ENCODE data around the gene CAMKK1.

CAMKK1 gene

DNA sequence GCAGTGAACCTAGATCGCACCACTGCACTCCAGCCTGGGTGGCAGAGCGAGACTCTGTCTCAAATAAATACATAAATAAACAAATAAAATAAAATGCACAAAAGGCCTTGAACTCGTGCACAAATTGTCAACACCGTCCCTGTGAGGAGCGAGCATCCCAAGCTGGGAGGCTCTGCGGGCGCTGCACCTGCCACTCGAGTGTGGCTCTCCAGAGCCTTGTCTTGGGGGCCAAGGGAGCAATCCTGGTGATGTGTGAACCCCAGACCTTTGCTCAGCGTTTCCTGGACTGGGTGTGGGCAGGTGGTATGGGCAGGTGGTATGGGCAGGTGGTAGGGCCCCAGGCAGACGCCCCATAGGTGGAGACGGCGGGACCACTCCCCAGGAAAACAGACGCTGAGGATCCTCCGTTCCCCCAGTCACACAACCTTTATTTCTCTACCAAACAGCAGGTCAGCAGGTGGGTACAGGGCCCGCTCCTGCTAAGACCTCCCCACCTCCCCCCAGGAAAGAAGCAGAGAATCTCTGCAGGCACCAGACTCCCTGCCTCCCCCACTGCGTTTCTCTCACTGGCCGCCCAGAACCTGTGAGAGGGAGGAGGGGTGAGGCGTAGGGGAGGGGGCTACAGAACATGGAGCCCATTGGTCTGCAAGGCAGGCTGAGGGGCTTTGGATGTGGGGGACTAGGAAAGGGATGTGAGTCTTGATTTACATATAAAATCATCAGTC, 30.8 kb upstream of the CAMKK1 start:
- FAIRE-seq: no peak
- TF ChIP-seq, protein P1, sequence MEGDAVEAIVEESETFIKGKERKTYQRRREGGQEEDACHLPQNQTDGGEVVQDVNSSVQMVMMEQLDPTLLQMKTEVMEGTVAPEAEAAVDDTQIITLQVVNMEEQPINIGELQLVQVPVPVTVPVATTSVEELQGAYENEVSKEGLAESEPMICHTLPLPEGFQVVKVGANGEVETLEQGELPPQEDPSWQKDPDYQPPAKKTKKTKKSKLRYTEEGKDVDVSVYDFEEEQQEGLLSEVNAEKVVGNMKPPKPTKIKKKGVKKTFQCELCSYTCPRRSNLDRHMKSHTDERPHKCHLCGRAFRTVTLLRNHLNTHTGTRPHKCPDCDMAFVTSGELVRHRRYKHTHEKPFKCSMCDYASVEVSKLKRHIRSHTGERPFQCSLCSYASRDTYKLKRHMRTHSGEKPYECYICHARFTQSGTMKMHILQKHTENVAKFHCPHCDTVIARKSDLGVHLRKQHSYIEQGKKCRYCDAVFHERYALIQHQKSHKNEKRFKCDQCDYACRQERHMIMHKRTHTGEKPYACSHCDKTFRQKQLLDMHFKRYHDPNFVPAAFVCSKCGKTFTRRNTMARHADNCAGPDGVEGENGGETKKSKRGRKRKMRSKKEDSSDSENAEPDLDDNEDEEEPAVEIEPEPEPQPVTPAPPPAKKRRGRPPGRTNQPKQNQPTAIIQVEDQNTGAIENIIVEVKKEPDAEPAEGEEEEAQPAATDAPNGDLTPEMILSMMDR (IDR thresholded peaks at IDR 0.05; ENCODE audit: insufficient read depth, missing control alignments): no peak
- no peak for DNase-seq (ENCODE audit: insufficient read length, low spot score)

DNA sequence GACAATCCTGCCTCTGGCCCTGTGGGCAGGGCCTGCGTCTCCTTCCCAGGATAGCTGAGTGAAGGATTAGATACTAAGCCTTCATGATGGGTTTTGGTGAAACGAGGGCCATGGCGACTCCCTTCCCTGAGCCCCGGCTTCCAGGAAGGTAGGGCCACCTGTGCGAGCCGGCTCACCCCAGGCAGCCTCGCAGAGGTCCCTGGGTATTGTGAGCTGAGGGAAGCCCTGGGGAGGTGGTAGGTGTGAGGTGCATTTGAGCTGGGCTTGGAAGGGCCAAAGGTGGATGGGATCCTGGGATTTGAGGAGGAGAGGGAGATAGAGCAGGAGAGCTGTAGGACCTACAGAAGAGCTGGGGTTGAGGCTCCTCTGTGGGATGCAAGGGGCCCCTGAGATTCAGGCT, 29.9 kb upstream of the CAMKK1 start:
- TF ChIP-seq, protein P1 (IDR thresholded peaks at IDR 0.05; ENCODE audit: insufficient read depth, missing control alignments): no peak
- FAIRE-seq: no peak
- DNase-seq (ENCODE audit: insufficient read length, low spot score): no peak

DNA sequence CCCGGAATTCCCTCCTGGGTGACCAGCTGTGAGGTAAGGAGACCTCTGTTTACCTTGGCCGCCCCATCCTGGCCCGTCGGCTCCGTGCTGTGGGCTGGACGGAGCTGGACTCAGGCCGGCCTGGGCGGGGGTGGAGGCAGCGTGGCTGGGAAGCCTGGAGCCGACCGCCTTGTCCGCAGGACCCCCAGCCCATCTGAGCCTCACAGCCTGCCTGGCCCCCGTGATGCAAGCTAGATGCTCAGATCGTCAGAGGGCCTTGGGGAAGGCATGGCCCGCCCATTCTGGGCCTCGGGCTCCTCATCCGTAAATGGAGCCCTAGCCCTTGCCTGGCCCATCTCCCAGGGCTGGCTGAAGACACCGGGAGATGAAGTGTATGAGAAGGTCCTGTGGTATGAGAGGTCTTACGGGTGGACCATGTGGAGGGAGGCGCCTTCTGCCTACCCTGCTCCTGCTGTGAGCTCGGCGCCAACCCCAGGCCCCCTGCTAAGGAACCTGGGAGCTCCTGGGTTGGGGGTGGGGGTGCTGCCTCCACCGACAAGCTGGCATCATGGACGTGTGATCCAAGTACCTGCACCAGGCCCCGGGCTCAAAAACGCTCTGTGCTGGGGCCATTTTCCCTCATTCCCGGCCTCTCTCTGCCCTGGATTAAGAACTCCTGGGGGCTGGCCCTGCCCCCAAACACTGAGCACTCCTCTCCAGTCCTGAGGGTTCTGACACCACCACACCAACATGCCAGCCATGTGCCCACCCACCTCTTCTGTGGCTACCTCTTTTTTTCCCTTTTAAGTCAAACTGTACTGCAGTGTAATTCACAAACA, 28.9 kb upstream of the CAMKK1 start:
- FAIRE-seq: no peak
- no peak for DNase-seq (ENCODE audit: insufficient read length, low spot score)
- TF ChIP-seq, protein P1 (IDR thresholded peaks at IDR 0.05; ENCODE audit: insufficient read depth, missing control alignments): no peak

DNA sequence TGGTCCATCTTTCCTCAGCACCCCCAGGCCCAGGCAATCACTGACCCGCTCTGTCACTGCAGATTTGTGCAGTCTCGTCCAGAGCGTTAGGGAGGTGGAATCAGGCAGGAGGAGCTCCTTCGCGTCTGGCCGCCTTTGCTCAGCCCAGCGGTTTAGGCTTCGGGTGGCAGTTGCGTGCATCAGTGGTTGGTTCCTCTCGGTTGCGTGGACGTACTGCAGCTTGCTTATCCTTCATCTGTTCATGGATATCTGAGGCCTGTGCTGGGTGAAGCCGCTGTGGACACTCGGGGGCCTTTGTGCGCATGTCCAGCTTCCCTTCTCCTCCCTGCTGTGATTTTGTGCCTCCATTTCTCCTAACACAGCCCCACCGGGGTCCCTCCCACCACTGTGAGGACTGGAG, 28.2 kb upstream of the CAMKK1 start:
- FAIRE-seq (no peak), DNase-seq (ENCODE audit: insufficient read length, low spot score) (no peak)
- TF ChIP-seq, protein P1 (IDR thresholded peaks at IDR 0.05; ENCODE audit: insufficient read depth, missing control alignments): no peak

GRCh38 chr17:3919123-3919624, 26.3 kb upstream of the CAMKK1 start:
- TF ChIP-seq, protein P1 (IDR thresholded peaks at IDR 0.05; ENCODE audit: insufficient read depth, missing control alignments): no peak
- DNase-seq (ENCODE audit: insufficient read length, low spot score) (no peak), FAIRE-seq (no peak)

GRCh38 chr17:3918372-3919122, 25.7 kb upstream of the CAMKK1 start:
- TF ChIP-seq, protein P1 (IDR thresholded peaks at IDR 0.05; ENCODE audit: insufficient read depth, missing control alignments): no peak
- no peak for DNase-seq (ENCODE audit: insufficient read length, low spot score)
- no peak for FAIRE-seq
